ENCODE data around the gene SLX9. TPM values are rescaled to one million over a fixed set of nuclear protein-coding genes. Genes with fewer than 3 reads are reported as not detected.

Gene SLX9
- total RNA-seq = 10 to 100 TPM; 21.4 to 24.8 TPM

- 2% methylated on average over 64 of the region's 69 CpGs for WGBS
- intact Hi-C loops (cut with DNase I) = loop anchor here (10.0 kb wide), 2 partner anchors 345 to 435 kb away; partner anchors contain the start of gene POFUT2
- Histone ChIP-seq H3K27ac (peak within 1 kb of the TSS; percentile 76 to 82), H3K9me3 (no peaks in the 10 kb centered on the region), H3K4me1 (replicated peaks) (peaks cover 6% of the 10 kb centered on the region), H3K36me3 (no peaks in the 10 kb centered on the region), H3K27me3 (replicated peaks; ENCODE audit: insufficient read depth) (no peaks in the 10 kb centered on the region), H3K4me3 (peak within 1 kb of the TSS; percentile 93 to 96)
- peak; percentile 36 for TF ChIP-seq POLR2A (IDR thresholded peaks at IDR 0.05)
- peak; percentile 58 for TF ChIP-seq POLR2AphosphoS5 (IDR thresholded peaks at IDR 0.05)
- peak in 2 of 4 experiments; percentile 7 to 18 for TF ChIP-seq CTCF (IDR thresholded peaks at IDR 0.05)
- DNase-seq (ENCODE audit: low spot score) = peak; percentile 66
Observed at GRCh38 chr21:44939532-44940115, at the start of gene SLX9. Gene SLX9 (plus strand): TSS chr21:44940029. CDS start chr21:44940058, 29 bp downstream.

- H3K4me1 ChIP-seq (replicated peaks) = no peaks in the 10 kb centered on the region
- WGBS = 41% methylated on average over 21 of the region's 24 CpGs
- intact Hi-C loops (cut with DNase I) = no loop called here
- H3K27me3 ChIP-seq (replicated peaks; ENCODE audit: insufficient read depth) = no peaks in the 10 kb centered on the region
- no peak overlapping the region for H3K4me3 ChIP-seq
- H3K9me3 ChIP-seq = no peaks in the 10 kb centered on the region
- no peaks in the 10 kb centered on the region for H3K36me3 ChIP-seq
- no peak for DNase-seq (ENCODE audit: low spot score)
- TF ChIP-seq CTCF (IDR thresholded peaks at IDR 0.05) (no peak), POLR2AphosphoS5 (IDR thresholded peaks at IDR 0.05) (peak; percentile 9), POLR2A (IDR thresholded peaks at IDR 0.05) (no peak)
- no peak overlapping the region for H3K27ac ChIP-seq
Observed at GRCh38 chr21:44890338-44890931, 49.4 kb upstream of the SLX9 start.

- intact Hi-C loops (cut with DNase I) = no loop called here
- Histone ChIP-seq H3K27me3 (replicated peaks; ENCODE audit: insufficient read depth) (no peaks in the 10 kb centered on the region), H3K36me3 (no peaks in the 10 kb centered on the region), H3K27ac (no peak overlapping the region), H3K4me3 (no peak overlapping the region), H3K4me1 (replicated peaks) (no peaks in the 10 kb centered on the region), H3K9me3 (no peaks in the 10 kb centered on the region)
- TF ChIP-seq POLR2AphosphoS5 (IDR thresholded peaks at IDR 0.05) (no peak), CTCF (IDR thresholded peaks at IDR 0.05) (no peak), POLR2A (IDR thresholded peaks at IDR 0.05) (no peak)
- WGBS = 82% methylated on average over 9 of the region's 9 CpGs
- DNase-seq (ENCODE audit: low spot score) = no peak
Observed at GRCh38 chr21:44890961-44891541, 48.8 kb upstream of the SLX9 start.

GRCh38 chr21:44891631-44892031 lies 48.2 kb upstream of the SLX9 start:
- no peaks in the 10 kb centered on the region for H3K4me1 ChIP-seq (replicated peaks)
- H3K27me3 ChIP-seq (replicated peaks; ENCODE audit: insufficient read depth) = no peaks in the 10 kb centered on the region
- H3K9me3 ChIP-seq = no peaks in the 10 kb centered on the region
- no peak overlapping the region for H3K27ac ChIP-seq
- intact Hi-C loops (cut with DNase I) = no loop called here
- no peak overlapping the region for H3K4me3 ChIP-seq
- no peak for DNase-seq (ENCODE audit: low spot score)
- no peak for TF ChIP-seq POLR2A (IDR thresholded peaks at IDR 0.05)
- WGBS = 90% methylated on average over 15 of the region's 15 CpGs
- H3K36me3 ChIP-seq = no peaks in the 10 kb centered on the region

GRCh38 chr21:44892095-44892494 lies 47.7 kb upstream of the SLX9 start:
- Histone ChIP-seq H3K4me3 (no peak overlapping the region), H3K4me1 (replicated peaks) (no peaks in the 10 kb centered on the region), H3K27me3 (replicated peaks; ENCODE audit: insufficient read depth) (no peaks in the 10 kb centered on the region), H3K27ac (no peak overlapping the region), H3K36me3 (no peaks in the 10 kb centered on the region), H3K9me3 (no peaks in the 10 kb centered on the region)
- intact Hi-C loops (cut with DNase I) = no loop called here
- WGBS = 72% methylated on average over 19 of the region's 19 CpGs
- TF ChIP-seq POLR2A (IDR thresholded peaks at IDR 0.05) (no peak), POLR2AphosphoS5 (IDR thresholded peaks at IDR 0.05) (no peak), CTCF (IDR thresholded peaks at IDR 0.05) (no peak)
- no peak for DNase-seq (ENCODE audit: low spot score)
